ENCODE results near the gene CEP55. TPM values are rescaled to one million over a fixed set of nuclear protein-coding genes. Genes with fewer than 3 reads are reported as not detected.

CEP55 gene
- total and polyA plus RNA-seq, 9 of the 15 experiments (the other 6 are each of a cell fraction or from before 2014, with no cell fraction given), result 4.4 to 32.5 (median 18.1) TPM

GRCh38 chr10:93573924-93574323 lies 77.5 kb downstream of the CEP55 start (continued):
- TF ChIP-seq ZNF592 (IDR thresholded peaks at IDR 0.05) (no peak), FOSL1 (tag; conservative IDR thresholded peaks at IDR 0.05) (no peak), TAF1 (IDR thresholded peaks at IDR 0.05; ENCODE audit: control insufficient read depth, extremely low read depth, insufficient read depth, low read length, severe bottlenecking) (no peak), ELK1 (CRISPR knock-in tag; IDR thresholded peaks at IDR 0.05) (no peak)

GRCh38 chr10:93576888-93577287 lies 80.5 kb downstream of the CEP55 start:
- CTCF ChIA-PET (ENCODE audit: low intra/inter-chr PET ratio), result no interaction called here
- H2AFZ ChIP-seq (ENCODE audit: low read depth, low read length), result no peak overlapping the region
- TF ChIP-seq CHD4 (IDR thresholded peaks at IDR 0.05; ENCODE audit: insufficient read depth, insufficient replicate concordance, low read depth, low read length, poor library complexity, severe bottlenecking), result no peak
- TF ChIP-seq SOX6 (IDR thresholded peaks at IDR 0.05), result no peak
- TF ChIP-seq ZBTB43 (CRISPR knock-in tag; IDR thresholded peaks at IDR 0.05), result no peak
- TF ChIP-seq ELF1 (tag; IDR thresholded peaks at IDR 0.05), result no peak
- no peak for TF ChIP-seq MYC (IDR thresholded peaks at IDR 0.05; ENCODE audit: low read depth, low read length)
- TF ChIP-seq MYC (CRISPR knock-in tag; IDR thresholded peaks at IDR 0.05; ENCODE audit: borderline replicate concordance, low read depth), result no peak
- TF ChIP-seq C11orf30 (IDR thresholded peaks at IDR 0.05; ENCODE audit: low read depth), result no peak
- TF ChIP-seq ZNF75A (CRISPR knock-in tag; IDR thresholded peaks at IDR 0.05), result no peak
- TF ChIP-seq E2F5 (CRISPR knock-in tag; IDR thresholded peaks at IDR 0.05), result no peak
- no peak for TF ChIP-seq DPF2 (IDR thresholded peaks at IDR 0.05)
- TF ChIP-seq RFX1 (IDR thresholded peaks at IDR 0.05), result no peak

More at GRCh38 chr10:93576888-93577287, 80.5 kb downstream of the CEP55 start:
- DNase-seq (ENCODE audit: extremely low read depth in 1 of 4, low spot score in 3 of 4) (no peak), ATAC-seq (no peak), FAIRE-seq (no peak)
- no peaks in the 10 kb centered on the region for H3K36me3 ChIP-seq (ENCODE audit: control insufficient read depth, insufficient read depth, low read length)
- no peak overlapping the region for H3K27ac ChIP-seq (ENCODE audit: extremely low read depth, low read depth, low read length)
- no peaks in the 10 kb centered on the region for H3K4me1 ChIP-seq (replicated peaks in 1 of 2; ENCODE audit: control insufficient read depth in 2 of 2, insufficient read depth in 2 of 2, low read length in 2 of 2)
- no peaks in the 10 kb centered on the region for H4K20me1 ChIP-seq (replicated peaks; ENCODE audit: control insufficient read depth, insufficient read depth, low read length)
- no peak overlapping the region for H3K9ac ChIP-seq (ENCODE audit: insufficient read depth in 1 of 2, low read depth in 2 of 2, low read length in 2 of 2)
- POLR2A ChIA-PET, result no interaction called here
- intact Hi-C loops (cut with micrococcal nuclease) (no loop called here), in situ Hi-C loops (cut with MboI) (no loop called here)
- no peak overlapping the region for H3K4me2 ChIP-seq (ENCODE audit: insufficient read depth, low read length)
- 0% methylated on average over 3 of the region's 3 CpGs for WGBS (ENCODE audit: insufficient coverage, low coverage, missing lambda C conversion rate)
- no peaks in the 10 kb centered on the region for H3K9me3 ChIP-seq (replicated peaks; ENCODE audit: control insufficient read depth, insufficient read depth, low read depth, low read length)
- no peaks in the 10 kb centered on the region for H3K79me2 ChIP-seq (ENCODE audit: control insufficient read depth, insufficient read depth, low read length)
- H3K27me3 ChIP-seq (ENCODE audit: control insufficient read depth in 2 of 2, insufficient read depth in 2 of 2, low read length in 2 of 2), result peaks cover 2 to 31% of the 10 kb centered on the region in 2 experiments; a peak in 3 of 5 replicates
- no peak overlapping the region for H3K4me3 ChIP-seq
- BruUV-seq (replicated peaks), result no TSS peak
- no peaks in the 10 kb centered on the region for H3K9me1 ChIP-seq (ENCODE audit: control insufficient read depth, insufficient read depth, low read length)

Measured in K562 (cell line).